Fibroblast of gingiva (primary cell): Measurements from ENCODE around the gene DLX1.
"Not testable (repeated sequence)": the region's sequence is repeated elsewhere in the genome, so short reads cannot be mapped to it uniquely, and the experiment has no call there.

Experiments used
- DNase-seq: peaks from one replicate; pipeline ENCODE4 v3.0.0-alpha.2; 2011; ENCODE audit warnings: low read depth

Gene DLX1

DNA sequence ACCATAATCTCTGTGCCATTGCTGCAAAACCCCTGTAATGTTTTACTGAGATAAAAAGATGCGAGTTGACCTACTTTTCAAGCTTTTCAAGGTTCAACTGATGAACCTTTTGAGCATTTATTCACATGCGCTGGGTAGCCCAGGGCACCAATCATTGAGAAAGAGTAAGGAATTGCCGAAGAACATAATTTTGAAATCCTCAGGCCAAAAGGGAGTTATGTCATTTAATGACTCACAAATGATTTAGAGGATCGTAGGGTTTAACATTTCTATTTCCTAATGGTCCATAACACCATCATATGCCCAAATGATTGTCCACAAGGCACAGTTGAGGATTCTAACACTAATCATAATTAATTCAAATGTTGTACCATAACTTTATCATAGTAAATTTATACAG lies 20.2 kb upstream of the DLX1 start:
- peak; percentile 55 for DNase-seq

DNA sequence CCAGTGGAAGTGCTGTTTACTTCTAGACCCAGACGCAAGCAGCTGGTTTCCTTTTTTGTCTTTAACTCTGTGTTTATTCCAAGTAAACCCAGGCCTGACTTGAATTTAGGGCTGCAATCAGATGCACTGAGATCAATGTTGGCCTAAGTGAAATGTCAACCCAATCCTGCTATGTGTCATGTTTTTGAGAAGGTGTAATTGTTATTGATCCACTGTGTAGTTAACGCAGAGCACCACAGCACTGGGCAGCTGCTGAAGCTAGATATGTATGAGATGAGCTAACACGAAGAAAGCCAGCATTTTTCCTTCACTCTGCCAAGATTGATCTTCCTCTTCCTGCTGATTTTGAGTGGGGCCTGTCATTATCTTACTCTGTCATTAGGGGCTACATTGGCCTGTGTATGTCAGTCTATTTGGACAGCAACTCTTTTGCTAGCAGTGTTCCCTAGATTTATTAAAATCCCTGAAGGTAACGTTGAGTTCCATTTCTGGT lies 18.9 kb upstream of the DLX1 start:
- no peak for DNase-seq

DNA sequence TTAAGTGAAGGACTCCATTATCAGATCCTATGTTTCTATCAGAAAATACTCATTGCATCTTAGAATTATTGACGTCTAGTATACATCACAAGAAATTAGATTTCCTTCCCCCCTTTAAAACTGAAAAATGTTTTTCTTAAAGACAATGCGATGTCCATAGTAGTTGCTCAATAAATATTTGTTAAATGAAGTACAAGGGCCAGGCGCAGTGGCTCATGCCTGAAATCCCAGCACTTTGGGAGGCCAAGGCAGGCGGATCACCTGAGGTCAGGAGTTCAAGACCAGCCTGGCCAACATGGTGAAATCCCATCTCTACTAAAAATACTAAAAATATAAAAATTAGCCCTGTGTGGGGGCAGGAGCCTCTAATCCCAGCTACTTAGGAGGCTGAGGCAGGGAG lies 17.4 kb upstream of the DLX1 start:
- not testable (repeated sequence) for DNase-seq

DNA sequence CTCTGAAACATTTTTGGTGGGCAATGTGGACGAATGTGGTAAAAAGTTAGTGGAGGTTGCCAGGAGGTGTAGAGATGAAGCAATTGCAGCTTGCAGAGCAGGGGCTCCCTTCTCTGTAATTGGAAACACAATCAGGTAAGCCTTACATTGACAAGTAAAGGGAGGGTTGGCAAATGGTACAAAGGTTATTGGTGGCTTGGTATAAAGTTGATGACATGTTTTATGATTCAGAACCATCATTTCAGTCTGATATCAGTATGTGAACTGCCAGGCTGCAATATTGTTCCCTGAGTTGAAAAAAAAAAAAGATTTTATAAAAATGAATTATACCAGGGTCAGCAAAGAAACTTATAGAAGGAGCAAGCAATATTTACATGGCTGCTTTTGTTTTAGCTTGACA lies 14.4 kb upstream of the DLX1 start:
- DNase-seq = no peak

DNA sequence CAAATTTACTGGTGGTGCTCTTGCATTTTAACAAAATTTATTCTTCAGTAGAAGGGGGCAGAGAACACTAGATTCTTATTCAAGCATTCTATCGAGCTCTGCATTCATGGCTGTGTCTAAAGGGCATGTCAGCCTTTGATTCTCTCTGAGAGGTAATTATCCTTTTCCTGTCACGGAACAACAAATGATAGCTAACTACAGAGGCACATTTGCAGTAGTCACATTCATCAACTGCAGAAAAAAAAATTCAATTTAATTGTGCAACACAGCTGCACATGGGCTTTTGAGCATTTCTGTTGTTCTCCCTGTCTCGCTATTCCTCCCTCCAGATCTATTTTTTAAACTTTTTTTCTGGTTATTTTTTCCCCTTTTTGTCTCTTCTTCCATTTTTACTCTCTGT lies 13.0 kb upstream of the DLX1 start:
- DNase-seq = no peak

DNA sequence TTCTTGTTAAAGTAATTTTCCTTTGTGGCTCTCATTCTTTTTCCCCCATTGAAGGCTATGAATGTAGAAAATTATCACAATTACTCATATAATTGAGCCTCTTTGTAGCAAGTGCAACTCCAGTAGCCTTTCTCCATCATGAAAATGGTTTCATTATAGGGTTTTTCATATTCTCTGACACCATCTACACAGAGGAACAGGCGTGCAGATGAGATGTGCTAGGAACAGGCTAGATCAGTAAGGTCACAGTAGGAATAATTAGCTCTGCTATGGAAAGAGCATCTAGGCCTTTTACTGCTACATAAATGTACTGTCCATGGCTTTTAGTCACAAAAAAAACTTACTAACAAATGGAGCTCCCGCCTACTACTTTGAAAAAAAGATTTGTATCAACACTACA lies 12.6 kb upstream of the DLX1 start:
- DNase-seq = no peak

DNA sequence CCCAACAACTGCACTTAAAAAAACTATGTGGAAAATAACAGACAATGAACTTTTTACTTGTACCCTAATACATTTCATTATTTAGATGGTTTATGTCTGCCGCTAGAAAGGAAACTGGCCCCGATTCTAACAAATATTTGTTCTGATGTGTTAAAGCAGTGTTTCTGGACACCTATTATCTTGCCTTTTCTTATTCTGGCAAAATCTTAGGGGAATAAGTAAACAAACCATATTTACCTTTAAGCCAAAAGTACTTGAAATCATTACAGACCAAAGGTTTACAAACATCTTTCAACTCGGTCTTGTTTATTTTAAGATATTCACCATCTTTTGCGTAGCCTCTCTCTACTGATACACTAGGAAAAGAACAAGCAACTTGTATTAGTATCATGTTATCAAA lies 11.8 kb upstream of the DLX1 start:
- no peak for DNase-seq

DNA sequence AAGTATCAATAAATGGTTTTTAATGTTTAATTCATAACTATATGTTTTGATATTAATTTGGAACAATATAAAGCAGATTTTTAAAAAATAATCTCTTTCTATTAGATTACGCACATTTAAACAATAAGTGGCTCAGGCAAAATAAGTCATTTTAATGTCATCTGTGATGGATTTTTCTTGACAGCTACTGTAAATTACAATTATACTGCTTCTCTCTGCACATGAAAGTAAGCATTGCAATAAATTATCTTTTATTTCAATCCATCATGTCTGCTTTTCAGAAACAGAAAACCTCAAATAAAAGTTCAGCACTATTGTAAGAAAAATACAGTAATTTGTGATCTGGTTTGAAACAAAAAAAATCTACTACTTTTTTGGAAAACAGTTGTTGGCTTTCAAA lies 11.1 kb upstream of the DLX1 start:
- DNase-seq = no peak

DNA sequence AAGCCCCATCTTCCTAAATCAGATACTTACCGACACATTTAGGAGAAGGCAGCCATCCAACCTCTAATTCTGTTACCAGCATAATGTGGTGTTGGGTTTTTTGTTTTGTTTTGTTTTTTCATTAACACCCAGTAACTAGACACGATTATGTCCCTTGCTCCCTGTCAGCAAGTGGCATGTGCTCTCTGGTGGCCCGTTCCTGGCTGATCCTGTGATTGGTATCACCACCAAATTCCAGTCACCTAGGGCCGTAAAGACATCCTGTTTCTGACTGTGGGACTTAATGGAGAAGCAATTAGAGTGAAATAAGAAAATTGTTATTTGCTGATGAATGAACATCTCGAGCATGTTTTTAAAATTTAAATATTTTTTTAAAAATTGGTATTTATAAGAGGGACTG lies 5.9 kb upstream of the DLX1 start:
- no peak for DNase-seq

DNA sequence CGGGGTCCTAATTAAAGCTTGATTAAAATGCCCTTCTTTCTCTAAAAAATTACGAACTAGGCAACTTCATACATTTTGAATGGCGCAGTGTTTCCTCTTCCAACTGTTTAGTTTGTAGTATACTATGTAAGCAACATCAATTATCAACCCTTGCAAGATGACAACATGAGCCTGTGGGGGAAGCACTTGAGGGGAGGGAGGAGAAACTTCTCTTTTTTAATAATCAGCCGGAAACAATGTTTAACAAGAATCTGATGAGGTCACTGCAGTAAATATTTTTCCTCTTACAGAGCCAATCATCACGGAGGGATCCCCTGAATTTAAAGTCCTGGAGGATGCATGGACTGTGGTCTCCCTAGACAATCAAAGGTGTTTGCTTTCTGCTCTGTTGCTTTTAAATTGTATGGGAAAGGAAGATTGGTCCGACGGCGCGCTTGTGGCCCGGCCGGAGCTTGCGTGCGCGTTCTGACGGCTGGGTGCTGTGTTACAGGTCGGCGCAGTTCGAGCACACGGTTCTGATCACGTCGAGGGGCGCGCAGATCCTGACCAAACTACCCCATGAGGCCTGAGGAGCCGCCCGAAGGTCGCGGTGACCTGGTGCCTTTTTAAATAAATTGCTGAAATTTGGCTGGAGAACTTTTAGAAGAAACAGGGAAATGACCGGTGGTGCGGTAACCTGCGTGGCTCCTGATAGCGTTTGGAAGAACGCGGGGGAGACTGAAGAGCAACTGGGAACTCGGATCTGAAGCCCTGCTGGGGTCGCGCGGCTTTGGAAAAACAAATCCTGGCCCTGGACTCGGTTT lies 5.3 kb upstream of the DLX1 start:
- DNase-seq = no peak

DNA sequence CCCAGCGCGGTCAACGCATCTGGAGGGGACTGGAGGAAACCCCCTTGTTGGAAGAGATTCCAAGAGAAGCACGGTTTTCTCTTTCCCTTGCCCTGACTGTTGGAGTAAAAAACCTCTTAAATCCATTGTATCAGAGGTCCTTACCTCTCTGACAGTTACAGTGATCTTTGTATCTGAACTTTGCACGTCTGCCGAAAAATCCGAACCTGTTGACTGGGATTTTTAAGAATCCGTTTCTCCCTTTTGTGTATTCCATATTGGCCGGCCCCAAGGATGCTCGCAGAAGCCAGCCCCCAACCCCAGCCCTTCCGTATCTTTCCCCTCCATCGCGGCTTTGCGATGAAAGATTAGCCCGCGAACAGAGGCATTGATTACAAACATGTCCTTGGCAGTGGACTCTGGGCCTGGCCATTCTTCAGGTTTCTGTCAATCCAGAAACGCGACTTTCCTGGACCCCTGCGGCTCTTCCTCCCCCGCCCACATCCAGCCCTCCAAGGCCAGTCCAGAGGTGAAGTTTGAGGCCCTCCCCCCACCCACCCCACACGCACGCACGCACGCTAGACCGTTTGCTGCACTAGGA lies 4.6 kb upstream of the DLX1 start:
- no peak for DNase-seq

DNA sequence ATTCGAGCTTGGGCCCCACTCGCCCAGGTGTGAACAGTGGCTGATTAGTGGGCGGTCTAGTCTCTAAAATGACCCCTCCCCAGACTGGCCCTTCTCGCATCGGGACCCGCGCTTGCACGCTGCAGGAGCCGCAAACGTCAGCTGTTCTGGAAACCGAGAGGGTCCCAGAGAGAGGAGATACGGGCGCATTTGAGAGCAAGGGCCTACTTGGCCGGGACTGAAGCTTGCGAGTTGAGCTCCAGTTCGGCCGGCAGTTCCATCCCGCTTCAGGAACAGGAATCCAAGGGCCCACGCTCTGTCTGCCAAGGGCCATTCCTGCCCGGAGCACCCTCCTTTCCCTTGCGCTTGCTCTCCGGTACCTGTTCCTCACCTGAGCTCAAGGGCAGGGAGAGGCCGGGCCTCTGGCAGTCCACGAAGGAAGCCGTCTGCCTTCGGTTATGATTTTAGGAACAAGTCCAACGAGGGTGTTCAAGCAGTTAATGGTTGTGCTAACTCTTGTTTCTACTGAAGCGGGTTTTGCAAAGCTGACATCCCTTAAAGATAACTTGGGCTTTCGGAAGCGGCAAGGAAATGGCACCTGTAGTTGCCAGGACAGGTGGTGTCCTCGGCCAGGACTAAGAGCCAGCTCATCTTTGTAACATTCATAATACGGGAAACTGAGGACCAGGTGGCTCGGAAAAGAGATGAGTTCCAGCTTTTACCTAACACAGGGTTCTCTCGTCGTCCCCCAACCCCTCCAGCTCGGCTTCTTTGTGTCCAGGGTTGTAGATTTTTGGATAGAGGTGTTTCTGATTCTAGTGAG lies 3.9 kb upstream of the DLX1 start:
- no peak for DNase-seq

DNA sequence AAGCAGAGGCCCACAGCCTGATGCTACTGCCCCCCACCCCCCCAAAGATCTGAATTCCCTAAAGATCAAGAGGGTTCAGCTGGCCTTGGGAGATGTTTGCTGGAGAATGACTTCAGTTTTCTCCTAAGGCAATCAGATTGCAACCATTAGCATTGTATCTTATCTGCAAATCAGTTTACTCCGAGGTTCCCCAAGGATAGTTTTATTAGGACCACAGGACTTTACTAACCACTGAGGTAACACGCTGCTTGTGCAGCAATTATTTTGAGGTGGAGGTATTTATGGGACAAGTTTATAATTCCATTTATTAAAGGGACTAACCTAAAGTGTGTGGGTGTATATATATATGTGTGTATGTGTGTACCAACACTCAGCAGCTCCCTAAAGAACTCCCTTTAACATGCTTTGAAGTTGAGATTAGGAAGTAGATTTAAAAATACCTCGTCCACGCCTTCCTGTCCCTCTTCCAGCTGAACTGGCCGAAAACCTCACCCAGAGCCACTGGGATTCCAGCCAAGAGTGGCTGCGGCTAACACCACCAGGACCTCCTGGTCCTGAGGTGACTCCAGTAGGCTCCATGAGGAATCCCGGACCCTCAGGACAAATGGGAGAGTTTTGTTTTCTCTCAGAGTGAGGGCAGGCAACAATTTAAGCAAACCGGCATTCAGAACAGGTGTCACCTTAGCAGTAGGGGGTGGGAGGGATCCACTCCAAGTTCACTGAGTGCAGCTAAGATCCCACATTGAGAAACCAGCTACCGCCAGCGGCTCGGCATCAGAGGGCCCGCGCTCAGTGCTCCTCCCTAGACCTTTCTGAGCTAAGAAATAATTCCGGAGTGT lies 3.0 kb upstream of the DLX1 start:
- peak; percentile 49 for DNase-seq

DNA sequence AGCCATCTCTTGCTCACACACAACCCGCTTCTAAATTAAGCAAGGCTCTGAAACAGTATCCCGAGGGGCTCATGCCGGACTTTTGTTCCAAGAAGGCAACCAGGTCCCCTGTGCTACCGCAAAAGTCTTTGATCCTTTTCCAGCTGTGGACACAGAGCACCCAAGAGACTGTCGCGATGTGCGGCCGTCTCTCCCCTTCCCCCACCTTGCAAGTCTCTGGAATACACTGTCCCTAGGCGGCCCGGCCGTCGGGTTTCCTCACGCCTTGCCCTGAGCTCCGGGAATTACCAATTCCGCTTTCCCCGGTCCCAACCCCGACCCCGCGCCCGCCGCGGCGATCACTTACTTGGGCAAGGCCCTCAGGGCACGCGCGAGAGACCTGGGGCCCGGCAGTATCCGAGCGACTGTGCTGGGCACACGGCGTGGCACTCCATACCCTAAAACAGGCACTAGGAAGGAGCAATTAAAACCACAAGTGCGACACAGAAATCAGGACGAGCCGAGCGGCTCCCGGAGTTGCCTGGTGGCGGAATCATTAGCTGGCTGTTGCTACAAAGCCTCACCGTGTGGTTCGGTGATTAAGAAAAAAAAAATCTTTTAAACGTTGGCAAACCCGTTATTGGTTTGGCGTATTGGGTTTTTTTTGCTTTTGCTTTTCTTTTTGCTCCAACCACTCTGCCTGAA lies 2.2 kb upstream of the DLX1 start:
- DNase-seq = peak; percentile 54

DNA sequence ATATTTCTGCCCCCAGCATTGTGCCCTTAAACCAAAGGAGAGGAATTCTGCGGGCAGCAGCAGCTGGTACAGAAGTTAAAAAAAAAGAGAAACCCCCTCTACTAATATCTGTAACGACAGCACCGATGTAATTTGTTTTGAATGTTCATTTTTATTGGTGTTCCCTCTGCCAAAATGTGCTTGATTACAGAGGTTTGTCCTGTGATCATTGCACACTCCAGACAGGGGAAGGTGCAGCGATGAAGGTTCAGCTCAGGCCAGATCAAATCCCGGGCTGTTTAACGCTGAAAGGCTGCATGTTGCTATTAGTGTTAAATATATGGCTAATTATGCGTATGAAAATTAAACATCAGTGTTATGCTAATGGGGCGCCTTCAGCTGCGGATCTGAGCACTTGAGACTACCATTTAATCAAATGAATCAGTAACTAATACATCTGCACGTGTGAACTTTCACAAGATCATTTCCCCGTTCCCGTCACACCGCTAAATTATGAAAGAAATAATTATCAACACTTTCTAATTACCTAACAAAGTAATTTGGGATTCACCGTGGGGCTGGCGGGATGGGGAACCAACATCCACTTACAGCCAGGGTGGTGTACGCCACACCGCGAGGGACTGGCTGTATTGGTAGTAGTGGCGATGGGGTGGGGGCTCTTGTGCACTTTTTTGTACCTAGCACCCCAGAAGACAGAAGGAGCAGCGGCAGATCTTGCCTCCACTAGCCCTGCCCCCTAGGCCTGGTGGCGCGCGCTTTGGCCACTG lies 1.5 kb upstream of the DLX1 start:
- DNase-seq = no peak

DNA sequence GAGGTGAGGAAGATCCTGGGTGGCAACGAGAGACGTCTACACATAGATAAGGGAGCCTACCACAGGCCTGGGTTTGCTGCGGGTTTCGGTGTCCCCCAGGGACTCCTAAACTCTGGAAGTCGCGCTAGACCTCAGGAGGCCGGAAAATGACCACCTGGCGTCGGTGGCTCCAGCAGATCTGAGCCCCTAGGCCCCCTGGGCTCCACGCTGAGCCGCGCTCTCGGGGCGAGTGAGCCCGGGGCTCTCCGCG lies 987 bp upstream of the DLX1 start:
- DNase-seq = no peak

DNA sequence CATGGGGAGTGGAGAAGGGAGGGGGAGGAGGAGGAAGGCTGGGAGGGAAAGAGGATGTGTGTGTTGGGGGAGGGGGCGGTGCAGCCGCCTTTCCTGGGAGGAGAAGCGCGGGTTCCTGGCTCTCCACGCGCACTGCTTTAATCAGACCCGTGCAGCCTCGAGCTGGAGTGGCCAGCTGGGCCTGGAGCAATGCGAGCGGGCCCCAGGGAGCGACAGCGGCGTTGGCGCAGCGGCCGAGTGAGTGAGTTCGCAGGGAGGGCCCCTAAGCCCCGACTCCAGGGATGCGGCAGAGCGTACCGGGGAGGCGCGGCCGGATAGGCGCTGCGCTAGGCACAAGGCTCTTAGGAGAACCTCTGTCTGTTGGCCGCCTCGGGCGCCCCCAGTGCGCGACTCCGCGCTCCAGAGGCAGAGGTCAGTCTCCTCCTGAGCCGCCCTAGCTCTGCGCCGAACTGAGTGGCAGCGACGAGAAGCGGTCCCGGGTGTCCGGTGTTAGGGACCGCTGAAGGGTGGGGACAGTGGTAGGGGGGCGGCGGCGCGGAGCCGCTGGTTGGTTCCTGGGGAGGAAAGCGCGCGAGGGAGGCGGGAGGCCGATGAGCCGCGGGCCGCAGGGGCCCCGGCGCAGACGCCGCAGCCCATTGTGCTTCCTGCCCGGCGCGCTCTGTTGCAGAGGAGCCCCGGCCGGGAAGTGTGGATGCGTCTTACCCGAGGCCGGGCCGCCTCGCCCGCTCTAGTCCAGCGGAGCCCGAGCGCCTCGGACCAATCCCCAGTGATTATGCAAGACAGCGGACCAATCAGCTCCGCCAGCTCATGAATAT lies 455 bp upstream of the DLX1 start:
- peak; percentile 98 for DNase-seq

DNA sequence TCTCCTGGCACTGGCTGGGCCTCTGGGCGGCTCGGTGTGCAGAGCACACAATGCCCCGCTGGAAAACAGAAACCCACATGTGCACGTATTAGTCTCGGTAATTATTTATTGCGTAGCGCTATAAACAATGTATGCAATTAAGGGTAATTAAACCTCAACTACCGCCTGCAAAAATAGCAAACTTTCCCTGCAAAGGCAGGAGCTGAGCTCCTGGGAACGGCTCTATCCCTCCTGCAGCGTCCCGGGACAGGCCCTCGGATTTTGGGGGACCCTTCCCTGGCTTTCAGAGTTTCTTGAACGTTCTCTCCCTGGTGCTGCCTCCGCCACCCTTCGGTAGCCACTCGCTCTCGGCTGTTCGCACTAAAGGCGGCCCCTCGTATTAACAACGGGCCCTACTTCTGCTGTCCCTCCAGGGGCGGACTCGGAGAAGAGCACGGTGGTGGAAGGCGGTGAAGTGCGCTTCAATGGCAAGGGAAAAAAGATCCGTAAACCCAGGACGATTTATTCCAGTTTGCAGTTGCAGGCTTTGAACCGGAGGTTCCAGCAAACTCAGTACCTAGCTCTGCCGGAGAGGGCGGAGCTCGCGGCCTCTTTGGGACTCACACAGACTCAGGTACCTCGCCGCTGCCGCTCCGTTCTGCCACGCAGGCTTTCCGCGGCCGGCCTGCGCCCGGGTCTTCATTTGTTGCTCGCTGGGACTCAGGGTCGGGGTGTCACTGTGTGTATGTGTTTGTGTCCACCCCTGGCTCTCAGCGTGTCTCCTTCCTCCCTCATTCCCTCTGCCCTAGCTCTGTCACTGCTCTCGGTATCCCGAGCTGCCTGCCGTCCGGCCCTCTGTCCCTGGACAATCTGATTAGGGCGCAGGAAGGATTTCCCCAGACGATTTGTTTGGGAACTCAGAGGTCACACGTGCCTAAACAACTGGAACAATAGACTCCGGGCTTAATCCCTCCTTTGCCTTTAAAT lies 1.2 kb downstream of the DLX1 start:
- DNase-seq = no peak

DNA sequence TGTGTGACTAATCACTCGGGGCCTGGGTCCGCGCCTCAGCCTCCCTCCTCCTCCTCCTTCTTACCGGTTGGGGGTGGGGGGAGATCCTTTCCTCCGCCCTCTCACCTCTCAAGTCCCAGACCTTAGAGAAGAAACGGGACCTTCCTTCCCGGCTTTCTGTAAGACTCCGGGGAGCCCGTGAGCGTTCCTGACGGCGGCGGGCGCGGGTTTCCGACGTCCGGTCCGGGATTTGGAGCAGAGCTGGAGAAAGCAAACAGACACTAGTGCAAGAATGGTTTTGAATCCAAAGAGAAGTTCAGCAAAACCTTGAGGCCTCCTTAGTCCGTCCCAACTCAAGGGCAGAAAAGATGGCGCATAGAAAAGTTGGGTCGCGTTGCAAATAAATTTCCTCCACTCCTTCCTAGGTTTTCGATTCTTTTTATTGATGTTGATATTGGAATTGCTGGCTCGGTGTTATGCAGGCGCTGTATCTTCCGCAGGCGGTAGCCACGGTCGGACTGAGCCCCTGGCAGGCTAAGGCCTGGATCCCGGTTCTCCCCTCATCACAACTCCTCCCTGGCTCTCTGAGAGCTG lies 2.0 kb downstream of the DLX1 start:
- DNase-seq = no peak
